Coronary artery (tissue), 2 donors: ENCODE measurements around the gene MRPL40.
"Not testable (repeated sequence)": the region's sequence is repeated elsewhere in the genome, so short reads cannot be mapped to it uniquely, and the experiment has no call there.

ENCODE experiments used
- DNase-seq: peaks from one replicate; pipeline ENCODE4 v3.0.0-alpha.2; 2017; ENCODE audit warnings: low spot score
- H3K27ac ChIP-seq, 2 donors: fragments of 200-600 bp; sonication (generic); one replicate each; pipeline ENCODE4 v1.5.1; 2016 to 2019
- H3K4me3 ChIP-seq: fragments of 200-600 bp; sonication (generic); 2 replicates; pipeline ENCODE4 v1.5.1; 2016; ENCODE audit warnings: mild to moderate bottlenecking, moderate library complexity
- CTCF ChIP-seq: fragments of 200-600 bp; sonication (generic); IDR thresholded peaks from one replicate; pipeline ENCODE4 v1.5.1; 2019; ENCODE audit warnings: antibody characterized with exemption

MRPL40 gene

GRCh38 chr22:19443544-19444211 is 11.3 kb downstream of the MRPL40 start:
- no peak for TF ChIP-seq CTCF
- H3K27ac ChIP-seq: no peak overlapping the region
- no peak for DNase-seq
- no peak overlapping the region for H3K4me3 ChIP-seq

- H3K4me3 ChIP-seq, H3K27ac ChIP-seq, DNase-seq: not testable (repeated sequence)
Observed at GRCh38 chr22:19445279-19445982, 13.1 kb downstream of the MRPL40 start.

GRCh38 chr22:19446603-19447329 is 14.4 kb downstream of the MRPL40 start:
- Histone ChIP-seq H3K4me3 (peak overlapping the region; percentile 95), H3K27ac (peak overlapping the region; percentile 92 to 97)
- DNase-seq: no peak
- no peak for TF ChIP-seq CTCF

GRCh38 chr22:19447330-19448075 is 15.2 kb downstream of the MRPL40 start, which contains the start of gene C22orf39:
Gene C22orf39 (minus strand): TSS chr22:19447711. CDS start chr22:19447688, 23 bp downstream.
- Histone ChIP-seq H3K27ac (peak within 1 kb of the TSS; percentile 92 to 97), H3K4me3 (peak within 1 kb of the TSS; percentile 95)
- DNase-seq: peak; percentile 92
- TF ChIP-seq CTCF: no peak

- H3K27ac ChIP-seq: peak overlapping the region; percentile 92 to 97
- DNase-seq: no peak
Observed at GRCh38 chr22:19448076-19448607, 15.8 kb downstream of the MRPL40 start.

GRCh38 chr22:19448739-19449421 is 16.5 kb downstream of the MRPL40 start:
- H3K4me3 ChIP-seq: no peak overlapping the region

More at GRCh38 chr22:19448076-19448607, 15.8 kb downstream of the MRPL40 start:
- H3K4me3 ChIP-seq: peak overlapping the region; percentile 95
- TF ChIP-seq CTCF: no peak

More at GRCh38 chr22:19448739-19449421, 16.5 kb downstream of the MRPL40 start:
- no peak for TF ChIP-seq CTCF
- H3K27ac ChIP-seq: no peak overlapping the region
- DNase-seq: no peak
